HG02938 (cell line): ENCODE measurements around the gene ZFP82.

ENCODE experiments used
- ATAC-seq: cut with Tn5 transposase; IDR thresholded peaks from one replicate; pipeline ENCODE4 v1.9.1; 2021; ENCODE audit warnings: mild to moderate bottlenecking, moderate library complexity; ENCODE audit not compliant: unreplicated experiment

Gene ZFP82

GRCh38 chr19:36418287-36419001, at the start of gene ZFP82:
TSS of gene ZFP82 (minus strand) at chr19:36418644. CDS start at chr19:36409789, 8,855 bp downstream.
- ATAC-seq, result no peak

GRCh38 chr19:36460046-36460445, 41.6 kb upstream of the ZFP82 start:
- no peak for ATAC-seq

GRCh38 chr19:36456831-36457230, 38.4 kb upstream of the ZFP82 start:
- ATAC-seq, result no peak

- ATAC-seq, result no peak
Measured at GRCh38 chr19:36449059-36449670, 30.7 kb upstream of the ZFP82 start.

- ATAC-seq, result no peak
Measured at GRCh38 chr19:36441339-36441738, 22.9 kb upstream of the ZFP82 start.

- ATAC-seq, result no peak
Measured at GRCh38 chr19:36436531-36436930, 18.1 kb upstream of the ZFP82 start.

GRCh38 chr19:36423925-36424324, 5.5 kb upstream of the ZFP82 start:
- no peak for ATAC-seq

GRCh38 chr19:36421749-36422481, 3.5 kb upstream of the ZFP82 start:
- ATAC-seq, result no peak

GRCh38 chr19:36420961-36421748, 2.7 kb upstream of the ZFP82 start:
- ATAC-seq, result no peak

- no peak for ATAC-seq
Measured at GRCh38 chr19:36417752-36418286, 625 bp downstream of the ZFP82 start.

GRCh38 chr19:36409841-36410240, 8.6 kb downstream of the ZFP82 start:
- ATAC-seq, result no peak

- no peak for ATAC-seq
Measured at GRCh38 chr19:36408101-36408500, 10.3 kb downstream of the ZFP82 start.

GRCh38 chr19:36404498-36404897, 13.9 kb downstream of the ZFP82 start:
- no peak for ATAC-seq

GRCh38 chr19:36401475-36401874, 17.0 kb downstream of the ZFP82 start:
- no peak for ATAC-seq

- no peak for ATAC-seq
Measured at GRCh38 chr19:36398571-36398970, 19.9 kb downstream of the ZFP82 start.

GRCh38 chr19:36392916-36393673, 25.3 kb downstream of the ZFP82 start:
- ATAC-seq, result no peak

GRCh38 chr19:36379510-36379819, 39.0 kb downstream of the ZFP82 start:
- ATAC-seq, result no peak

- peak; percentile 93 for ATAC-seq
Measured at GRCh38 chr19:36378625-36379509, 39.6 kb downstream of the ZFP82 start, which contains the start of gene ZFP14. TSS of gene ZFP14 (minus strand) at chr19:36379201. CDS start at chr19:36367892, 11,309 bp downstream.

GRCh38 chr19:36377541-36378178, 40.8 kb downstream of the ZFP82 start:
- ATAC-seq, result no peak
